Osteoblast (primary cell): Measurements from ENCODE around the gene OR2D2. TPM values are rescaled to one million over a fixed set of nuclear protein-coding genes. Genes with fewer than 3 reads are reported as not detected.

ENCODE experiments used
- DNase-seq: peaks from one replicate; pipeline ENCODE4 v3.0.0; 2011; ENCODE audit warnings: low spot score, mixed read lengths; ENCODE audit not compliant: insufficient read length; ENCODE audit errors: missing footprints
- H2AFZ ChIP-seq: 2 replicates; pipeline ENCODE4 v1.6.0; 2011; ENCODE audit warnings: mild to moderate bottlenecking, low read length
- H3K27ac ChIP-seq: 2 replicates; pipeline ENCODE4 v1.5.1; 2011; ENCODE audit warnings: mild to moderate bottlenecking, low read depth, low read length, moderate library complexity
- H3K27me3 ChIP-seq: 2 replicates; pipeline ENCODE4 v1.6.0; 2012; ENCODE audit warnings: mild to moderate bottlenecking, control low read depth, inconsistent platforms, low read length, moderate library complexity; ENCODE audit not compliant: insufficient read depth
- H3K36me3 ChIP-seq: 2 replicates; pipeline ENCODE4 v1.5.1; 2011; ENCODE audit warnings: mild to moderate bottlenecking, low read length, control low read depth, moderate library complexity; ENCODE audit not compliant: insufficient read depth
- H3K4me1 ChIP-seq: 2 replicates; pipeline ENCODE4 v1.5.1; 2011; ENCODE audit warnings: mild to moderate bottlenecking, low read length, control low read depth, moderate library complexity; ENCODE audit not compliant: insufficient read depth
- H3K4me2 ChIP-seq: 2 replicates; pipeline ENCODE4 v1.6.0; 2011; ENCODE audit warnings: mild to moderate bottlenecking, low read length; ENCODE audit not compliant: insufficient read depth
- H3K4me3 ChIP-seq: fragments of 200-600 bp; sonication (generic); 3 replicates; pipeline ENCODE4 v1.5.1; 2012; ENCODE audit warnings: mild to moderate bottlenecking, low read length, inconsistent platforms; ENCODE audit not compliant: insufficient read depth
- H3K79me2 ChIP-seq: 2 replicates; pipeline ENCODE4 v1.6.0; 2012; ENCODE audit warnings: mild to moderate bottlenecking, low read length, control low read depth, inconsistent platforms; ENCODE audit not compliant: insufficient read depth
- H3K9me3 ChIP-seq: 2 replicates; pipeline ENCODE4 v1.5.1; 2011; ENCODE audit warnings: low read depth, low read length, control low read depth
- H4K20me1 ChIP-seq: 2 replicates; pipeline ENCODE4 v1.6.0; 2012; ENCODE audit warnings: mild to moderate bottlenecking, low read length, control low read depth; ENCODE audit not compliant: insufficient read depth
- CTCF ChIP-seq: IDR thresholded peaks from 2 replicates; pipeline ENCODE4 v1.5.1; 2011; ENCODE audit warnings: mild to moderate bottlenecking, low read depth, low read length, moderate library complexity; ENCODE audit errors: extremely low read depth
- total RNA-seq: library from RNA; depleted of rRNA; stranded (reverse); fragments of >200 nt; gene quantifications from 2 replicates; pipeline ENCODE4 v1.2.3, GENCODE V29; 2012

OR2D2 gene
- total RNA-seq, 1 donor = 0.36 TPM

DNA sequence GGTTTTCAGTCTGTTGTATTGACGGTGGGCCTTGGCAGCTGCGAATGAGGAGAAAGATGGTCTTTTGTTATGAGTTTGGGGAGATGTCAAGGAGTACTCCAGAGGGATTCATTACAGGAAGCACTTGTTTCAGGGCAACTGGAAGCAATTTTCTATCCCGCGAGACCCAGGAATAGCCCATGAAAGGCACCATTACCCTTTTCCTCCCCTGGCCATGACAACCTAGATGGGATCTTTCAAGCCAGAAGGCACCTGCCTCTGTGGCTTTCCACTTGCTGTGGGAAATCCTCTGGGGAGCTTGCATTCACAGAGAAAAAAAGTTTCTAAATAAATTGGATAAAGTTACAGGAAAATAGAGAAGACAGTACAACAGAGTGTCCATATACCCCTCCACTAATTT lies 36.6 kb upstream of the OR2D2 start:
- no peak overlapping the region for H2AFZ ChIP-seq

GRCh38 chr11:6927030-6927617 lies 34.8 kb upstream of the OR2D2 start:
- peak overlapping the region; percentile 99 for H2AFZ ChIP-seq
- no peaks in the 10 kb centered on the region for H3K27me3 ChIP-seq
- H3K9me3 ChIP-seq = no peaks in the 10 kb centered on the region
- peak overlapping the region; percentile 92 for H3K4me3 ChIP-seq
- DNase-seq = peak; percentile 58
- TF ChIP-seq CTCF = no peak
- H3K4me2 ChIP-seq = peak overlapping the region; percentile 98
- no peaks in the 10 kb centered on the region for H3K79me2 ChIP-seq
- no peaks in the 10 kb centered on the region for H3K36me3 ChIP-seq
- H4K20me1 ChIP-seq = no peaks in the 10 kb centered on the region
- peaks cover 20% of the 10 kb centered on the region for H3K4me1 ChIP-seq
- H3K27ac ChIP-seq = peak overlapping the region; percentile 78

More for the DNA sequence above, 36.6 kb upstream of the OR2D2 start:
- Histone ChIP-seq H3K79me2 (no peaks in the 10 kb centered on the region), H3K9me3 (no peaks in the 10 kb centered on the region), H4K20me1 (no peaks in the 10 kb centered on the region), H3K36me3 (no peaks in the 10 kb centered on the region), H3K27ac (no peak overlapping the region), H3K4me3 (no peak overlapping the region), H3K4me2 (no peak overlapping the region), H3K27me3 (no peaks in the 10 kb centered on the region), H3K4me1 (peaks cover 20% of the 10 kb centered on the region)
- no peak for TF ChIP-seq CTCF
- DNase-seq = no peak

DNA sequence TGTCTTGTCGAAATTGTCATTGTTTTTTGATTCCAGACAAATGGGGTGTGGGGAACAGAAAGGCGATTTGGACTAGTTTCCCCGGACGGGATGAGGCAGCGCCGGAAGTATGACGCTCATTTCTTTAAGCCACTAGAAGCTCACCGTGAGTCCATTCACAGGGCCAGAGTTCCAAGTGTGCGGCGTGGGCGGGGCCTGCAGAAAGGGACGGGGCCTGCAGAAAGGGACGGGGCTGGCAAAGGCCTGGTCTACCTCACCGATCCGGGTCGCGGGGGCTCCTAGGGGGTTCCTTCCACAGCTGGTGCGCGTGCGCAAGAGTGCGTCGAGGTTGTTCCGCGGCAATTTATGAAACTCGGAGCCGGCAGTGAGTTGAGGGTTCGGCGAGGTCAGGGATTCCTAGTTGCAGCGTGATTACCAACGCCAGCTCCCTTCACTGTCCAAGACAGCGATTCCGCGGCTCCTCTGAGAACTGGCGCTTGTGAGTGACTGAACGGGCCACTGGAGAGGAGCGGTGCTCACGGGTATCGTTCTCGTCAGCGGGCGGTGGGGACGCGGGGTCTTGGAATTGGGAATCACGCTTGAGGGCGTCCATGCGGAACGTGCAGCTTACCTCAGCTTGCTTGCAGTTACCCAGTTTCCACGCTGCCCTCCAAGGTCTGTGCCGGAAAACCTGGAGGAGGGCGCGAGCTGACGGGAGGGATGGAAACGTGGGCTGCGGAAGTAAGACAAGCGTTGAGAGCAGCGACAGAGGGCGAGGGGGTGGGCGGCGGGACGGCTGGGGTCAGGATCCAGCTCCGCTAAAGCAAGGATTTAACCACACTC lies 34.1 kb upstream of the OR2D2 start, which contains the start of gene ZNF215:
ZNF215 (plus strand) TSS at position 219 of the 822 bp plus-strand sequence. CDS start 5,847 bp downstream, outside the sequence.
- no peaks in the 10 kb centered on the region for H3K79me2 ChIP-seq
- no peaks in the 10 kb centered on the region for H3K36me3 ChIP-seq
- peak within 1 kb of the TSS; percentile 78 for H3K27ac ChIP-seq
- no peaks in the 10 kb centered on the region for H3K27me3 ChIP-seq
- H3K4me1 ChIP-seq = peaks cover 20% of the 10 kb centered on the region
- peak within 1 kb of the TSS; percentile 98 for H3K4me2 ChIP-seq
- H2AFZ ChIP-seq = peak within 1 kb of the TSS; percentile 99
- H3K9me3 ChIP-seq = no peaks in the 10 kb centered on the region
- peak within 1 kb of the TSS; percentile 92 for H3K4me3 ChIP-seq
- no peak for TF ChIP-seq CTCF
- DNase-seq = peak; percentile 92
- H4K20me1 ChIP-seq = no peaks in the 10 kb centered on the region

GRCh38 chr11:6925636-6926207 lies 33.4 kb upstream of the OR2D2 start:
- H2AFZ ChIP-seq = peak overlapping the region; percentile 99
- no peaks in the 10 kb centered on the region for H3K9me3 ChIP-seq
- H4K20me1 ChIP-seq = no peaks in the 10 kb centered on the region
- peak overlapping the region; percentile 78 for H3K27ac ChIP-seq
- H3K36me3 ChIP-seq = no peaks in the 10 kb centered on the region
- no peak for TF ChIP-seq CTCF
- no peaks in the 10 kb centered on the region for H3K79me2 ChIP-seq
- H3K4me3 ChIP-seq = peak overlapping the region; percentile 92
- H3K4me2 ChIP-seq = peak overlapping the region; percentile 98
- DNase-seq = peak; percentile 27
- no peaks in the 10 kb centered on the region for H3K27me3 ChIP-seq
- peaks cover 14% of the 10 kb centered on the region for H3K4me1 ChIP-seq
